ENCODE data around the gene FOXP2.

Gene FOXP2

GRCh38 chr7:114715907-114716306 lies 301.3 kb downstream of the FOXP2 start:
- DNase-seq (ENCODE audit: low read depth in 2 of 2), result no peak

GRCh38 chr7:114718861-114719260 lies 304.2 kb downstream of the FOXP2 start:
- no peak for DNase-seq (ENCODE audit: low read depth in 2 of 2)

- DNase-seq (ENCODE audit: low read depth in 2 of 2), result no peak
Measured at GRCh38 chr7:114720725-114721124, 306.1 kb downstream of the FOXP2 start.

- DNase-seq (ENCODE audit: low read depth in 2 of 2), result no peak
Measured at GRCh38 chr7:114722562-114722961, 307.9 kb downstream of the FOXP2 start.

GRCh38 chr7:114723308-114723707 lies 308.7 kb downstream of the FOXP2 start:
- no peak for DNase-seq (ENCODE audit: low read depth in 2 of 2)

GRCh38 chr7:114740095-114740494 lies 325.5 kb downstream of the FOXP2 start:
- no peak for DNase-seq (ENCODE audit: low read depth in 2 of 2)

- DNase-seq (ENCODE audit: low read depth in 2 of 2), result no peak
Measured at GRCh38 chr7:114740941-114741340, 326.3 kb downstream of the FOXP2 start.

GRCh38 chr7:114741911-114742310 lies 327.3 kb downstream of the FOXP2 start:
- DNase-seq (ENCODE audit: low read depth in 2 of 2), result no peak

All from stimulated activated CD8-positive, alpha-beta memory T cell treated with anti-CD3 and anti-CD28 coated beads, Interleukin-15, amount 100 ng/mL, for 4 hours (primary cell).